ENCODE data around the gene PIGR. TPM values are rescaled to one million over a fixed set of nuclear protein-coding genes. Genes with fewer than 3 reads are reported as not detected.

PIGR gene
- total RNA-seq, 1 donor from 2014 or later = not detected

GRCh38 chr1:206937425-206937824, 8.8 kb downstream of the PIGR start:
- intact Hi-C loops (cut with micrococcal nuclease) = loop anchor here (10.0 kb wide), 1 partner anchor 137 kb away; no protein-coding TSS in a partner anchor

- intact Hi-C loops (cut with micrococcal nuclease) = loop anchor here (1.0 to 10.0 kb wide), 2 partner anchors 47 to 139 kb away; no protein-coding TSS in a partner anchor
Measured at GRCh38 chr1:206935491-206936067, 10.7 kb downstream of the PIGR start.

GRCh38 chr1:206933333-206933945, 12.8 kb downstream of the PIGR start:
- intact Hi-C loops (cut with micrococcal nuclease) = loop anchor here (10.0 kb wide), 1 partner anchor 141 kb away; no protein-coding TSS in a partner anchor

GRCh38 chr1:206932177-206932576, 14.1 kb downstream of the PIGR start:
- intact Hi-C loops (cut with micrococcal nuclease) = loop anchor here (10.0 kb wide), 1 partner anchor 143 kb away; no protein-coding TSS in a partner anchor

GRCh38 chr1:206931709-206932108, 14.6 kb downstream of the PIGR start:
- intact Hi-C loops (cut with micrococcal nuclease) = loop anchor here (10.0 kb wide), 1 partner anchor 143 kb away; no protein-coding TSS in a partner anchor

- intact Hi-C loops (cut with micrococcal nuclease) = loop anchor here (10.0 kb wide), 1 partner anchor 144 kb away; no protein-coding TSS in a partner anchor
Measured at GRCh38 chr1:206930210-206930798, 16.0 kb downstream of the PIGR start.

GRCh38 chr1:206929524-206929923, 16.7 kb downstream of the PIGR start:
- intact Hi-C loops (cut with micrococcal nuclease) = loop anchor here (10.0 kb wide), 1 partner anchor 125 kb away; the partner anchor contains the start of genes PFKFB2 and YOD1

- intact Hi-C loops (cut with micrococcal nuclease) = loop anchor here (10.0 kb wide), 1 partner anchor 129 kb away; the partner anchor contains the start of genes PFKFB2 and YOD1
Measured at GRCh38 chr1:206926286-206926685, 20.0 kb downstream of the PIGR start.

- intact Hi-C loops (cut with micrococcal nuclease) = loop anchor here (10.0 kb wide), 1 partner anchor 130 kb away; the partner anchor contains the start of genes PFKFB2 and YOD1
Measured at GRCh38 chr1:206925106-206925736, 21.0 kb downstream of the PIGR start.

GRCh38 chr1:206924592-206925105, 21.6 kb downstream of the PIGR start:
- intact Hi-C loops (cut with micrococcal nuclease) = loop anchor here (10.0 kb wide), 1 partner anchor 130 kb away; the partner anchor contains the start of genes PFKFB2 and YOD1

GRCh38 chr1:206923961-206924557, 22.2 kb downstream of the PIGR start:
- intact Hi-C loops (cut with micrococcal nuclease) = loop anchor here (10.0 kb wide), 1 partner anchor 131 kb away; the partner anchor contains the start of genes PFKFB2 and YOD1

- intact Hi-C loops (cut with micrococcal nuclease) = loop anchor here (10.0 kb wide), 1 partner anchor 132 kb away; the partner anchor contains the start of genes PFKFB2 and YOD1
Measured at GRCh38 chr1:206923009-206923960, 23.0 kb downstream of the PIGR start.

- intact Hi-C loops (cut with micrococcal nuclease) = loop anchor here (10.0 kb wide), 1 partner anchor 132 kb away; the partner anchor contains the start of genes PFKFB2 and YOD1
Measured at GRCh38 chr1:206922524-206922923, 23.7 kb downstream of the PIGR start.

GRCh38 chr1:206921772-206922265, 24.4 kb downstream of the PIGR start, which contains the start of gene FCMR:
TSS of gene FCMR (minus strand) at chr1:206921941. CDS start at chr1:206921854, 87 bp downstream.
- intact Hi-C loops (cut with micrococcal nuclease) = loop anchor here (10.0 kb wide), 1 partner anchor 133 kb away; the partner anchor contains the start of genes PFKFB2 and YOD1

- intact Hi-C loops (cut with micrococcal nuclease) = no loop called here
Measured at GRCh38 chr1:206918076-206918475, 28.2 kb downstream of the PIGR start.

- intact Hi-C loops (cut with micrococcal nuclease) = no loop called here
Measured at GRCh38 chr1:206916000-206916709, 30.1 kb downstream of the PIGR start.

- intact Hi-C loops (cut with micrococcal nuclease) = no loop called here
Measured at GRCh38 chr1:206915030-206915735, 31.1 kb downstream of the PIGR start.

Measured in T-helper 2 cell treated with Interferon-gamma antibody and Interleukin-4, amounts not matched to agents 100 ng/mL and 5 ng/mL, for 36 hours (primary cell).